H54 (cell line): ENCODE data around the gene SLC2A9.

Experiments
- DNase-seq: peaks from one replicate; pipeline ENCODE4 v3.0.0; 2011; ENCODE audit warnings: low spot score, mixed read lengths; ENCODE audit not compliant: insufficient read length
- FAIRE-seq: peaks from 3 replicates; lab custom pipeline; 2011; peaks lifted over from hg19 to GRCh38; lab: Jason Lieb, UNC
- POLR2A ChIP-seq: IDR thresholded peaks from 2 replicates; pipeline ENCODE4 v1.6.1; 2011; ENCODE audit warnings: low read depth, mild to moderate bottlenecking, low read length

SLC2A9 gene

DNA sequence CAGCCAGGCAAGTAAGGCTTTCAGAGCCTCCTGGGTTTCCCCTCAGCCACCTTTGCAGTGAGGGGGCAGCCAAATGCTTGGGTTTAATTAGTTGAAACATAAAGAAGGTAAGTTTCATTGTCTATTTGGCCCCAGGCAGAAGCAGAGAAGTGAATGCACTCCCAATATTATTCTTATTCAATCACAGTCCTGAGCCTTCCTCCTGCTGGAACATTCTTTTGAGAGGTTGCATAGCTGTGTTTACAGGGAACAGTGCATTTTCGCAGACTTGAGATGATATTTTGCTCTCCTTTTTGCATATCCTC lies 13.9 kb downstream of the SLC2A9 start:
- FAIRE-seq: no peak
- DNase-seq: no peak
- TF ChIP-seq POLR2A: no peak

DNA sequence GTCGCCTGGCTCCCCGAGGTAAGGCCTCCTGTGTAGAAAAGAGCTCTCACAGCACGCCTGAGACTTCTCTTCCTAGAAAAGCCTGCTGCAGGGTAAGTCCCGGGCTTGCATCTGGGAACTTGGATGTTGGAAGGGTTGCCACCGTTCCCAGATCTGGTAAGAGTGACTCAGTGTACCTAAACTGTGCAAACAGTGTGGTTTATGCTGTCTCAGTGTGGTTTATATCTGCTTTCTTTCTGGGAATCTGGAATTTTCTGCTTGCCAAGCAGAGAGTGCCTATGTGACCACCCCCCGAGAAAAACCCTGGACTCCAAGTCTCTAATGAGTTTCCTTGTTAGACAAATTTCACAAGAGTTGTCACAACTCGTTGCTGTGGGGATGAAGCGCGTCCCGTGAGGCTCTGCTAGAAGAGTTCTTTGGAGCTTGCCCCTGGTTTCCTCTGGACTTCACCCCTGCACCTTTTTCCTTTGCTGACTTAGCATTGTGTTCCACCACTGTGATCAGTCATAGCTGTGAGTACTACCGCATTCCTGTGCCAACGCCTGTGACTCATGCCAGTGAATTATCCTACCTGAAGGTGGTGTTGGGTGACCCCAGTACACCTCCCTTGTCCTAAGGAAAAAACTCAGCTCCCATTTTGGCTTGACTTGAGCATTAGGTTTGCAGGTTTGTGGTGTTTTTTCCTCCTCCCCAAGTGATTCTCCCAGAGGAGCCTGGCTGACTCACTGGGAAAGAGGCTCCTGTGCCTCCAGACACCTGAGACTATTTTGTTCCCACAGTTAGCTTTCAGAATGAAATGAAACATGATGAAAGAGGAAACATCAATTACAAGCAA lies 14.5 kb downstream of the SLC2A9 start:
- TF ChIP-seq POLR2A: no peak
- DNase-seq (peak; percentile 30), FAIRE-seq (no peak)

DNA sequence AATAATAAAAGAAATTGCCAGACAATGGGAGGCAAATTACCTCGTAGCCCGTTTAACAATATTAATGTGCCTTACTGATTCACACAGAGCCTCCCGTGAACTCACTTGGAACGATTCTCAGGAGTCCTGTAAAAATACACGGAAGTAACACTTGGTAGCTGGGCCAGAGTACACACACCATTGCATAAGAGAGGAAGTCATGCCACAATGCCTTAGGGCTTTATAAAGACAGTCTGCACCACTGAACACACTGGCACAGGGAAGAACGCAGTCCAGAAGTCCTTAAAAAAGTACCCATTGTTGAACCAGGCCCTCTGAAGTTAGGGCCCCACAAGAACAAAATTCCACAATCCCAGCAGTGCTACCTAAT lies 15.1 kb downstream of the SLC2A9 start:
- no peak for TF ChIP-seq POLR2A
- no peak for FAIRE-seq
- DNase-seq: no peak

DNA sequence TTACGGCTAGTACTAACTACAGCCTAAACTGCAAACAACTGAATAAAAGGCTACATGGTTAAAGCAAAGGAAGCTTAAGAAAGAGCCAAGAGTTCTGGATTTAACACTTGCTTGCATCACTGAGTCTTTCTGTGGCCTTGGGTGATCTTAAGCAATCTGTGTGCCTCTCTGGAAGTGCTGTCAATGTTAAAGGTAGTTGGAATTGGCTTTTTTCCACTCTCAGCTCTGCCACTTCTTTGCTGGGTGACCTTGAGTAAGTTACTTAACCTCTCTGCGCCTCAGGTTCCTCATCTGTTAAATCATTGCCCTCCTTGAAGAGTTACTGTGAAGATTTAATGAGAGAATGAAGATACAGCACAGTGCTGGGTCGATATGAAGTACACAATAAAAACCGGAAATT lies 15.7 kb downstream of the SLC2A9 start:
- FAIRE-seq (no peak), DNase-seq (no peak)
- TF ChIP-seq POLR2A: no peak

DNA sequence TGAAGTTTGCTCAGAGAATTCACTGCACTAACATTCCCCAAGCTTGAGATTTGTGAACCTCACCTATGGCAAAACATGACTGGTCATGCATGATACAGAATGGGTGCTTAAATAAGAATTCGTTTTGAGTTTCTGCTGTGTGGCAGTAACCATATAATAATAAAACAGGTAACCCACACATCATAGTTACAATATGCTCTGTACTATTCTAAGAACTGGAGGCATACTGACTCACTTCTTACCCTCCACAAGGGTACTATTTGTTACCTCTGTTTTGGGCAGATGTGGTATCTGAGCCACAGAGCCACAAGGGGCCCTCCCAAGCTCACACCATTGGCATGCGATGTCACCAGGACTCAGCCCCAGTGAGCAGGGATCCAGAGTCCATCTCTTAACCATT lies 17.6 kb downstream of the SLC2A9 start:
- no peak for TF ChIP-seq POLR2A
- FAIRE-seq: no peak
- DNase-seq: no peak

DNA sequence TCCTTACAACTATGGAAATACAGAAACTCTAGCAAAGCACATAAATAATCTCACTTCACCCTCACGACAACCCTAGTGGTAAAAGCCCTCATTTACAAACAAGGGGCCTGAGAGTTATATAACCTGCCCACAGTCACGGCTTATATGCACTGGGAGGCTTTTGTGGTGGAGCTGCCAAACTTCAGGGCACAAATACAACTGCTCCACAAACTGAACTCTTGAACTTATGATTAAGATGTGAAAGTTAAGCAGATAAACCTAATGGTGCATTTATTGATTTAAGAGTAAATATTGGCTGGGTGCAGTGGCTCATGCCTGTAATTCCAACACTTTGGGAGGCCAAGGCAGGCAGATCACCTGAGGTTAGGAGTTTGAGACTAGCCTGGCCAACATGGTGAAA lies 19.0 kb downstream of the SLC2A9 start:
- FAIRE-seq: no peak
- DNase-seq: no peak
- no peak for TF ChIP-seq POLR2A

DNA sequence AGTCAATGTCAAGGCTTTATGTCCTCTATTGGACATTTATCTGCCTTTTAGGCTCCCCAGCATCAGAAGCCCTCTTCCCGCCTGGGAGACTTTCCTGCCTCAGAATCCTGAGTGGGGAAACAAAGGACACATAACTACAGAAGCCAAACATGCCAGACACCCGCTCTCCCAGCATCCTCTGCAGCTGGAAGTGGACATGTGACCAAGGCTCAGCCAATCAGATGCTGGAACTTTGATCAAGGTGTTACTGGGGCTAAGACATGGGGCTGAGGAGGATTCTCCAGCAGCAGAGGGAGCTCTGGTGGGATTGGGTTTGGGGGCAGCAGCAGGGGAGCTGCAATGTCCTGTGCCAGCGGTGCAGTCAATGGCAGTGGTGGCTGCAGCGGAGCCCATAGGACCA lies 19.5 kb downstream of the SLC2A9 start:
- TF ChIP-seq POLR2A: no peak
- no peak for DNase-seq
- no peak for FAIRE-seq

DNA sequence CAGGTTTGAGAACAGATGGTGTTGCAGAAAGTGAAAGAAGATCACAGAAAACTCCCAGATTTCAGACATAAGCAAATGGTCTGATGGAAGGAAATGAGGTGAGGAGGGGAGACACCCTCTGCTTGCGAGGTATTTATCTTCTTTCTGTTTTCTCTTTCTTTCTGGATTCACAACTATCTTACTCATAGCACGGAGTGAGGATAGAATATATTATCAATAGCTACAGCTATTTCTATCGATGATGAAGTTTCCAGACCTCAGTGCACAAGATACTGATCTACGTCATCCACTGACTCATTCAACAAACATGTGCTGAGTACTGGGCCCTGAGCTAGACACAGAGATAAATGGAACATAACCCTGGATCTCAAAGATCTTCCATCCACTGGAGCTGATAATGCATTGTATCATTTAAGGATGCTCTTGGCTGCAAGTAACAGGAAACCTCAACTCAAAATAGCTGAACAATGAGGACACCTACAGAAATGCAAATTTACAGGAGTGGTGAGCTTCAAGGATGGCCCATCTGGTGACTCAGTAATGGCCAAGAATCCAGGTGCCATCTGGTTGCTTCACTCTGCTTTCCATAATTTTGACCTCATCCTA lies 21.2 kb downstream of the SLC2A9 start:
- TF ChIP-seq POLR2A: no peak
- DNase-seq: no peak
- no peak for FAIRE-seq

DNA sequence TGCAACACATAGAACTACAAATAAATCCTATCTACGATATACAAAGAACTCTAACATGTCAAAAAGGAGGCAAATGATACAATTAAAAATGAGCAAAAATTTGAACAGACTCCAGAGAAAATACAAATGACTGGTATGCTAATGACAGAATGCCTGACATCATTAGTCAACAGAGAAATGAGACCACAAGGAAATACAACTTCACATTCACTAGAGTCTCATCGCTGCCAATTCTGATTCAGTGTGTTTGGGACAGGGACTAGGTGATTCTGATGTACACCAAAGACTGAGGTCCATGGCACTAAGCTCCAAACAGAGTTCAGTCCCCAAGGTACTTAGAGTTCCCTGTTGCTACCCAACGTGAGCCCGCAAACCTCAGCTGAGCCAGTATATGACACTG lies 23.4 kb downstream of the SLC2A9 start:
- FAIRE-seq: no peak
- DNase-seq: no peak
- no peak for TF ChIP-seq POLR2A

DNA sequence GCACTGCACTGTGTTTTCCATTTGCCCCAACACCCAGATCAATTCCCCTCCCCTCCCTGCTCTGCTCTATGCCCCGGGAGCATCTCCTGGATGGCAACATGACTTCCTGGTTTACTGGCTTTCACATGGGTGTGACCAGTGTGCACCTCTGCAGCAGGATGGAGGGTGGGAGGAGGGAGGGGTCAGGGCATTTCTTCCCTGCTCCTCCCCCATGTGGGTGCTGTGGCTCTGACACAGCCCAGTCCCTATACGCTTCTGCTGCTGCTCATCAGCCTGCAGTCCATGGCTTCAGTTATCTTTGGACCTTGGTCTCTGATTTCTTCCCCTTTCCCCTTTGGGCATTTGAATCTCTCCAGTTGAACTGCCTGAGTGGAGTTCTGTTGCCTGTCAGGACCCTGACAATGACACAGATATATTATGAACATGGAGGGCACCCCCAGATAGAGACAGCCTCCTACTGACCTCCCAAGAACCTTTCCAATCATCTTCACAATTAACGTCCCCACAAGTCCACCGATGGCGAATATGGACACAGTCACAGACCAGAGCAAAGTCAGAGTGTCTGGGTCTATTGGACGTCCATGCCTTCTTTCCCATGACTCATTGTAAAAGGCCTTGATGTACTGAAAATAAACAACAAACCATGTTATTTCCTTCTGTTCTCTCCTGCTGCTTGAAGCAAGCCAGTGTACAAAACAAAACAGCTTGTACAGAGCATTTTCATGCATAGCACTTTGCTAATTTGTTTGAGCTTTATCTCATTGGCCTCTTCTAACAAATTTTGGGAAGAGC lies 24.8 kb downstream of the SLC2A9 start:
- no peak for FAIRE-seq
- TF ChIP-seq POLR2A: no peak
- no peak for DNase-seq

DNA sequence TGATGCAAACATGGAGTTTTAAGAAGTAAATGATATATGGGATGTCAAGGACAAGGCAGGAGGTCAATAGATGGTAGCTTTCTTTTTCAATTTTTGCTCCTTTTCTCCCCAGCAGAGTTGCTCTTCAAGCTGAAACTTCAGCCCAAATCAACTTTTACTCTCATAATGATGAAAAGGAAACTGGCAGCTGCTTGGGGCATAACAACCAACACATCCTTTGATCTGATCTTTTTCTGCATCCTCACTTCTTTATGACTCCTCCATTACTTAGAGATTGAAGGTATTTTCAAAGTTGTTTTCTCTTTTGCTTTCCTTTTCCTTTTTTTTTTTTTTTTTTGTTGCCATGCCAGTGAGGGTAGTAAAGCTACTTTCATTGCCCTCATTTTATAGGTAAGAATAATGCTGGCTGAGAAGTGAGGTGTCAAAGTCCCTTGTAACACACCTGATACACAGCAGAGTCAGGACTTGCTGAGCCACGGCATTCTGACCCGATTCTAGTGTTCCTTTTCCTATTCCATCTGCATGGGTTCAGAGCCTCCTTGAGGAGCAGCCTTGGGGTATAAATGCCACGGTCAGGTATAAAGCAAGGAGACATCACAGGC lies 26.9 kb downstream of the SLC2A9 start:
- no peak for DNase-seq
- no peak for TF ChIP-seq POLR2A
- no peak for FAIRE-seq

DNA sequence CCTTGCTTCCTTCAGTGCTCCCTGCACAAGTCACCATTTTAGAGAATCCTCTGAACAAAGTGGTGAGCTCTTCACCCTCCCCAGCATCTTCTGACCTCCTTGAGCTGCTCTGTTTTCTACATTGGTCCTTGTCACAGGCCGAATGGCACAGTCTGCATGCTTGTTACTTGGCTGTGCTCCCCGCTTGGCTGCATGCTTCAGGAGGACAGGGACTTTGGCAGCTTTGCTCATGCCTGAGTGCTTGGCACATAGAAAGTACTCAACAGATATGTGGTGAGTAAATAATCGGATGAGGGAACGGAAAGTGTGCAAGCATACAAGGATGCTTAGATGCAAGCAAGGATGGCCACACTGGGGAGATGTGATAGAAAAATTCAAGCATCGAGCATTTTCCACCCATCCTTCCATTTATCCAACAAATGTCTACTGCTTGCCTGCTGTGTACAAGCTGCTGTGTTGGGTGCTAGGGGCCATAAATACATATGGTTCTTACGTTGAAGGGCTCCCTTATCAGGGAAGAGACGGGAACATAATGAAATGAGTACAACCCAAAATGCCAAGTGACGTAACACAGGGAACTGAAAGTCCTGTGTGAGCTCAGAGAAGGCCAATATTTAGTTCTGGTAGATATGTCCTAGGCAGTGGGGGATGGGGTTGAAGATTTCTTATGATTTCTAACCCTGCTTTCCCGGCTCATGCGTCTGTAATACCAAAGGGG lies 31.2 kb downstream of the SLC2A9 start:
- DNase-seq (no peak), FAIRE-seq (no peak)
- no peak for TF ChIP-seq POLR2A

DNA sequence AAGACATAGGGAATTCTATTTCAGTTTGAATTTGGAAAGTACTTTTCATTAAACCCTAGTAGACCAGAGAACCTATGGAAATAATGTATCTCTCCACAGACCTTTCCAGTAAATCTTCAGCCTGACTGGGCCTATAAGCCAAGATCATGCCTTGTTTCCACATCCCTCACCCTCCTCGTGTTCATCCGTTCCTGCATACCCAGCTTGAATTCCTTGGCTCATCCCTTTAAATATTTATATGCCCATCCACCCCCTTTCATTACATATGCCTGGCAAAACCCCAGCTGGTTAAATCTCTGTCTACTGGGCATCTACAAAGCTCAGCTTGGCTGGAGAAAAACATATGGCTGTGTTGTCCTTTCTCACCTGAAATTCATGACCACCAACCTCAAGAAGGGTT lies 32.4 kb downstream of the SLC2A9 start:
- no peak for TF ChIP-seq POLR2A
- FAIRE-seq: no peak

More for the DNA sequence above, 32.4 kb downstream of the SLC2A9 start:
- no peak for DNase-seq
